CD14-positive monocyte (primary cell): ENCODE measurements around the gene OTULIN. TPM values are rescaled to one million over a fixed set of nuclear protein-coding genes. Genes with fewer than 3 reads are reported as not detected.
A peak's percentile ranks its signal among the peaks of the same experiment; 100 is the strongest.

ENCODE experiments used
- DNase-seq, 3 donors: peaks; one replicate each; pipeline ENCODE4 v3.0.0-alpha.2; 2011 to 2022
- H2AFZ ChIP-seq: 2 replicates; pipeline ENCODE4 v1.6.0; 2012; ENCODE audit warnings: mild to moderate bottlenecking, low read depth, low read length, inconsistent platforms; ENCODE audit not compliant: insufficient read depth, poor library complexity, severe bottlenecking
- H3K27ac ChIP-seq, 2 donors: 1 replicate in 1 of 2; 2 replicates in 1 of 2; pipeline ENCODE4 v1.5.1; 2012 to 2013; ENCODE audit warnings: low read length in 2 of 2, control low read depth in 1 of 2, inconsistent platforms in 1 of 2, low read depth in 1 of 2, mild to moderate bottlenecking in 1 of 2
- H3K27me3 ChIP-seq, 2 donors: one replicate each; pipeline versions ENCODE4 v1.6.0 to v1.6.1; 2011 to 2013; ENCODE audit warnings: low read length in 2 of 2; ENCODE audit not compliant: control insufficient read depth in 2 of 2, insufficient read depth in 2 of 2
- H3K36me3 ChIP-seq, 2 donors: replicated peaks in 1 of 2; 1 replicate in 1 of 2; 2 replicates in 1 of 2; pipeline versions ENCODE4 v1.5.1 to v1.6.1; 2012 to 2013; ENCODE audit warnings: low read length in 2 of 2, control low read depth in 1 of 2, inconsistent platforms in 1 of 2, mild to moderate bottlenecking in 1 of 2; ENCODE audit not compliant: insufficient read depth in 2 of 2, control insufficient read depth in 1 of 2
- H3K4me1 ChIP-seq, 2 donors: 1 replicate in 1 of 2; 2 replicates in 1 of 2; pipeline versions ENCODE4 v1.5.1 to v1.6.1; 2012 to 2013; ENCODE audit warnings: low read length in 2 of 2, control low read depth in 1 of 2, inconsistent platforms in 1 of 2, mild to moderate bottlenecking in 1 of 2, moderate library complexity in 1 of 2; ENCODE audit not compliant: insufficient read depth in 2 of 2, control insufficient read depth in 1 of 2
- H3K4me2 ChIP-seq: replicated peaks from 2 replicates; pipeline ENCODE3; 2012; ENCODE audit warnings: low read length, moderate library complexity, mild to moderate bottlenecking; ENCODE audit not compliant: poor library complexity, severe bottlenecking; ENCODE audit errors: extremely low read depth
- H3K4me3 ChIP-seq, 3 experiments: fragments of 200-600 bp in 1 of 3; sonication (generic) in 1 of 3; replicated peaks in 1 of 3; 1 replicate in 2 of 3; 2 replicates in 1 of 3; pipeline ENCODE4 v1.5.1; 2011 to 2013; ENCODE audit warnings: low read length in 3 of 3, mild to moderate bottlenecking in 3 of 3, control low read depth in 2 of 3, low read depth in 2 of 3, inconsistent platforms in 1 of 3, moderate library complexity in 1 of 3
- H3K79me2 ChIP-seq: 2 replicates; pipeline ENCODE4 v1.6.0; 2012; ENCODE audit warnings: mild to moderate bottlenecking, control low read depth, inconsistent platforms, low read length, moderate library complexity; ENCODE audit not compliant: insufficient read depth
- H3K9ac ChIP-seq: 2 replicates; pipeline ENCODE4 v1.6.0; 2017; ENCODE audit warnings: low read length, mild to moderate bottlenecking; ENCODE audit not compliant: insufficient read depth, poor library complexity, severe bottlenecking
- H3K9me3 ChIP-seq, 2 donors: replicated peaks in 1 of 2; 1 replicate in 1 of 2; 2 replicates in 1 of 2; pipeline versions ENCODE4 v1.5.1 to v1.6.1; 2012 to 2013; ENCODE audit warnings: low read length in 2 of 2, control low read depth in 1 of 2; ENCODE audit not compliant: control insufficient read depth in 1 of 2, insufficient read depth in 1 of 2
- H4K20me1 ChIP-seq: 2 replicates; pipeline ENCODE4 v1.6.0; 2012; ENCODE audit warnings: mild to moderate bottlenecking, low read length, control low read depth, moderate library complexity; ENCODE audit not compliant: insufficient read depth
- H3K27ac Mint-ChIP-seq, 7 donors: one replicate each; pipeline ENCODE4 v1.8.0; 2020; ENCODE audit warnings: mild to moderate bottlenecking in 7 of 7, mixed read lengths in 7 of 7, moderate library complexity in 6 of 7, inconsistent platforms in 2 of 7
- H3K27me3 Mint-ChIP-seq, 3 donors: one replicate each; pipeline ENCODE4 v1.8.0; 2021 to 2022; ENCODE audit warnings: low read depth in 3 of 3, mild to moderate bottlenecking in 3 of 3, mixed read lengths in 3 of 3, moderate library complexity in 3 of 3, inconsistent platforms in 1 of 3
- H3K36me3 Mint-ChIP-seq, 2 donors: one replicate each; pipeline ENCODE4 v1.8.0; 2020; ENCODE audit warnings: mixed read lengths in 2 of 2, inconsistent platforms in 1 of 2, mild to moderate bottlenecking in 1 of 2
- H3K4me1 Mint-ChIP-seq: one replicate; pipeline ENCODE4 v1.8.0; 2020; ENCODE audit warnings: mild to moderate bottlenecking, mixed read lengths
- H3K4me3 Mint-ChIP-seq, 2 donors: one replicate each; pipeline ENCODE4 v1.8.0; 2020; ENCODE audit warnings: mild to moderate bottlenecking in 2 of 2, mixed read lengths in 2 of 2, moderate library complexity in 1 of 2
- H3K9me3 Mint-ChIP-seq, 7 donors: one replicate each; pipeline ENCODE4 v1.8.0; 2020 to 2022; ENCODE audit warnings: mixed read lengths in 7 of 7, mild to moderate bottlenecking in 6 of 7, moderate library complexity in 6 of 7, inconsistent platforms in 2 of 7
- CTCF ChIP-seq: fragments of 200-600 bp; IDR thresholded peaks from one replicate; pipeline ENCODE4 v1.8.0; 2022; ENCODE audit warnings: antibody characterized with exemption, mild to moderate bottlenecking
- WGBS: methylation state at CpG from one replicate; pipeline ENCODE4 v1.1.5; 2013; ENCODE audit warnings: missing lambda C conversion rate; ENCODE audit not compliant: insufficient coverage; 5-methylcytosine and 5-hydroxymethylcytosine counted together
- intact Hi-C, 2 donors: fragments of 100-400 bp; cut with micrococcal nuclease; formaldehyde crosslinking; loops; one replicate each; pipeline versions ENCODE4 v1.15.0 to v1.15.1; 2023
- polyA plus RNA-seq, 3 donors: library from polyadenylated mRNA; depleted of rRNA in 1 of 3; unstranded in 2 of 3; stranded (reverse) in 1 of 3; fragments of 300-500 nt in 2 of 3; fragments of >200 nt in 1 of 3; fragmentation: Illumina TruSeq in 2 of 3; gene quantifications; 1 replicate in 2 of 3; 2 replicates in 1 of 3; pipeline ENCODE4 v1.2.3, GENCODE V29; 2012 to 2021

OTULIN gene
- polyA plus RNA-seq, 3 donors: 13.7 to 14.2 (median 14.0) TPM

GRCh38 chr5:14628346-14628745 lies 36.2 kb upstream of the OTULIN start:
- H3K79me2 ChIP-seq: no peaks in the 10 kb centered on the region
- no peak for DNase-seq
- no peak overlapping the region for H3K9ac ChIP-seq
- no peak overlapping the region for H3K27ac Mint-ChIP-seq
- peaks cover 11% of the 10 kb centered on the region for H3K4me1 Mint-ChIP-seq
- intact Hi-C loops: no loop called here
- no peak overlapping the region for H3K27ac ChIP-seq
- no peak overlapping the region for H2AFZ ChIP-seq
- H3K4me2 ChIP-seq: no peak overlapping the region
- no peaks in the 10 kb centered on the region for H3K9me3 ChIP-seq
- H3K27me3 ChIP-seq: no peaks in the 10 kb centered on the region
- H3K4me3 Mint-ChIP-seq: no peak overlapping the region
- no peak overlapping the region for H3K4me3 ChIP-seq
- peaks cover 38% of the 10 kb centered on the region for H4K20me1 ChIP-seq
- peaks cover 1 to 2% (median 1%) of the 10 kb centered on the region in 3 donors for H3K27me3 Mint-ChIP-seq
- H3K9me3 Mint-ChIP-seq: peaks cover 0 to 6% (median 0%) of the 10 kb centered on the region in 7 donors
- H3K4me1 ChIP-seq: peaks cover 9 to 14% of the 10 kb centered on the region in 2 donors
- H3K36me3 ChIP-seq: peaks cover 0 to 24% of the 10 kb centered on the region in 2 donors
- no CpG with 5 or more reads among the region's 3 CpGs for whole genome bisulfite sequencing
- no peak for TF ChIP-seq CTCF
- H3K36me3 Mint-ChIP-seq: peaks cover 14 to 17% of the 10 kb centered on the region in 2 donors

- Mint-ChIP-seq H3K27me3 (peaks cover 1 to 2% (median 1%) of the 10 kb centered on the region in 3 donors), H3K4me1 (peaks cover 11% of the 10 kb centered on the region), H3K4me3 (no peak overlapping the region), H3K36me3 (peaks cover 6 to 9% of the 10 kb centered on the region in 2 donors), H3K9me3 (peaks cover 0 to 6% (median 0%) of the 10 kb centered on the region in 7 donors), H3K27ac (peak overlapping the region in 2 of 7 donors; percentile 5 to 10)
- Histone ChIP-seq H3K9me3 (no peaks in the 10 kb centered on the region), H4K20me1 (peaks cover 26% of the 10 kb centered on the region), H3K27me3 (no peaks in the 10 kb centered on the region), H3K4me3 (no peak overlapping the region), H3K27ac (peak overlapping the region in 1 of 2 donors; percentile 43), H3K36me3 (peaks cover 0 to 15% of the 10 kb centered on the region in 2 donors), H3K9ac (no peak overlapping the region), H3K4me2 (no peak overlapping the region), H3K4me1 (peaks cover 9 to 14% of the 10 kb centered on the region in 2 donors), H2AFZ (no peak overlapping the region), H3K79me2 (no peaks in the 10 kb centered on the region)
- intact Hi-C loops: no loop called here
- TF ChIP-seq CTCF: no peak
- peak in 1 of 3 donors; percentile 9 for DNase-seq
- WGBS: no CpG with 5 or more reads among the region's 2 CpGs
Observed at GRCh38 chr5:14630671-14631070, 33.8 kb upstream of the OTULIN start.
